ENCODE measurements around the gene KCNK1. TPM values are rescaled to one million over a fixed set of nuclear protein-coding genes. Genes with fewer than 3 reads are reported as not detected.

The KCNK1 gene
- total RNA-seq: 10 to 100 TPM; 42.3 to 54.2 TPM

DNA sequence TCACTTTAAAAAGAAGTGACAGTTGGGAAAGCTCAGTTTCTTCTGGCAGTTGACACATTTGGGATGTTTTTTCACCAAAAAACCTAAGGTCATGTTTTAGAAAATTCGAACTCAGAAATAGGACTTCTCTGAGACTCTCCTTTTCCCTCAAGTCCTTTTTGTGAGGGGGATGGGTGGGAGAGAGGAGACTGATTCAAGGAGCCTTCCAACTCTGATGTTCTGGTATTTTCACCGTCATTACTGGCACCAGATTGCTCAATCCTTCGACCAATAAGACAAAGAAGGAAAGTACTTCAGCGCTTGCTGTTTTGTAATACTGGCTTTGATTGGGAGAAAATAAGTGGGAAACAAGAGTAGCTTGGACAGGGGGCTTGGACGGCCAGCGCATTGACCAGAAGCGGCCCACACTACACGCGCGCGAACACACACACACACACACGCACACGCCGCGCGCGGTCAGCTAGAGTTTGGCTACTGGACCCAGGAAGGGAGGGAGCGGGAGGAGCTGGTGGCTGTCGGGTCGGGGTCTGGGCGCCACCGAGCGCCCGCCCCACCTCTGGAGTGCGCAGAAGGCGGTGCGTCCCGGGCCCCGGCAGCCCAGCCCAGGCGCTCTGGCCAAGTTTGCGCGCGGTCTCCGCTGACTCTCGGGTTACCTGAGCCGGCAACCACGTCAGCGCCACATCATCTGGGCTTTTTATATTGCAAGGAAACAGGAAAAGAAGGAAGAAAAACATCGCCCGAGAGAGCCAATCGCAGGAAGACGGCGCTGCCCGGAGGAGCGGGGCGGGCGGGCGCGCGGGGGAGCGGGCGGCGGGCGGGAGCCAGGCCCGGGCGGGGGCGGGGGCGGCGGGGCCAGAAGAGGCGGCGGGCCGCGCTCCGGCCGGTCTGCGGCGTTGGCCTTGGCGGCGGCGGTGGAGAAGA, at the start of gene KCNK1:
Gene KCNK1, plus strand, starts transcription at position 855 of the 921 bp plus-strand sequence. Its CDS starts 66 bp downstream, at position 921.
- no peaks in the 10 kb centered on the region for H3K9me3 ChIP-seq
- no peaks in the 10 kb centered on the region for H3K4me1 ChIP-seq
- peak within 1 kb of the TSS; percentile 72 to 74 for H3K4me3 ChIP-seq
- no peaks in the 10 kb centered on the region for H3K27me3 ChIP-seq
- H3K27ac ChIP-seq: peak within 1 kb of the TSS; percentile 90 to 92
- DNase-seq (ENCODE audit: low spot score): peak; percentile 71
- TF ChIP-seq, protein P1, sequence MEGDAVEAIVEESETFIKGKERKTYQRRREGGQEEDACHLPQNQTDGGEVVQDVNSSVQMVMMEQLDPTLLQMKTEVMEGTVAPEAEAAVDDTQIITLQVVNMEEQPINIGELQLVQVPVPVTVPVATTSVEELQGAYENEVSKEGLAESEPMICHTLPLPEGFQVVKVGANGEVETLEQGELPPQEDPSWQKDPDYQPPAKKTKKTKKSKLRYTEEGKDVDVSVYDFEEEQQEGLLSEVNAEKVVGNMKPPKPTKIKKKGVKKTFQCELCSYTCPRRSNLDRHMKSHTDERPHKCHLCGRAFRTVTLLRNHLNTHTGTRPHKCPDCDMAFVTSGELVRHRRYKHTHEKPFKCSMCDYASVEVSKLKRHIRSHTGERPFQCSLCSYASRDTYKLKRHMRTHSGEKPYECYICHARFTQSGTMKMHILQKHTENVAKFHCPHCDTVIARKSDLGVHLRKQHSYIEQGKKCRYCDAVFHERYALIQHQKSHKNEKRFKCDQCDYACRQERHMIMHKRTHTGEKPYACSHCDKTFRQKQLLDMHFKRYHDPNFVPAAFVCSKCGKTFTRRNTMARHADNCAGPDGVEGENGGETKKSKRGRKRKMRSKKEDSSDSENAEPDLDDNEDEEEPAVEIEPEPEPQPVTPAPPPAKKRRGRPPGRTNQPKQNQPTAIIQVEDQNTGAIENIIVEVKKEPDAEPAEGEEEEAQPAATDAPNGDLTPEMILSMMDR (IDR thresholded peaks at IDR 0.05): no peak
- H3K36me3 ChIP-seq: no peaks in the 10 kb centered on the region

DNA sequence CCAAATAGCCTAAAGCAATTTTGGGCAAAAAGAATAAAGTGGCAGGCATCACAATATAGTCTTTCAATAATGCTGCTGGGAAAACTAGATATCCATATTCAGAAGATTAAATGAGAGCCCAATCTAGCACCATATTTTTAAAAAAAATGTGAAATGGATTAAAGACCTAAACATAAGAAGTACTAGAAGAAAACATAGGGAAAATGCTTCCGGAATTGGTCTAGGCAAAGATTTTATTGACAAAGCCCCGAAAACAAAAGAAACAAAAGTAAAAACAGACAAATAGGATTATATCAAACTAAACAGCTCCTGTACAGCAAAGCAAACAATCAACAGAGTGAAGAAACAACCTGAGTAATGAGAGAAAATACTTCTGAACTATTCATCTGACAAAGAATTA, 48.6 kb upstream of the KCNK1 start:
- H3K27ac ChIP-seq: no peak overlapping the region
- no peak for DNase-seq (ENCODE audit: low spot score)
- peaks cover 0 to 39% of the 10 kb centered on the region in 2 donors for H3K9me3 ChIP-seq
- H3K27me3 ChIP-seq: no peaks in the 10 kb centered on the region
- no peak overlapping the region for H3K4me3 ChIP-seq
- H3K4me1 ChIP-seq: no peaks in the 10 kb centered on the region
- TF ChIP-seq, protein P1 (IDR thresholded peaks at IDR 0.05): no peak
- no peaks in the 10 kb centered on the region for H3K36me3 ChIP-seq

DNA sequence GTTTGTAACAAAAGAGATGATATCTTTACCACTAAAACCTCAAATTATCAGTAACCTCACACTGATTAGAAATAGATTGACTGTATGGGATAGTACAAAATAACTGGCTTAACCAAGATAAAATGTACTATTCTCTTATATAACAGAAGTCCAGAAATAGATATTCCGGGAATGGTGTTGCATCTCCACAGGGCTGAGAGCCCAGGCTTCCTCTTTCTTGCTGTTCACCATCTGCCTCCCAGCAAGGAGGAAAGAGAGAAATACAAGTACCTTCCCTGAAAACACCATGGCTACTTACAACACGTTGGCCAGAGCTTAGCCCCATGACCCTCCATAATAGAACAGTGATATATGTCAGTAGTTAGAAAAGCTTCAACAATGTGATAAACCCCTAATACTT, 47.0 kb upstream of the KCNK1 start:
- TF ChIP-seq, protein P1 (IDR thresholded peaks at IDR 0.05): no peak
- H3K4me3 ChIP-seq: no peak overlapping the region
- H3K4me1 ChIP-seq: no peaks in the 10 kb centered on the region
- H3K27me3 ChIP-seq: no peaks in the 10 kb centered on the region
- no peak for DNase-seq (ENCODE audit: low spot score)
- H3K9me3 ChIP-seq: peaks cover 0 to 28% of the 10 kb centered on the region in 2 donors
- H3K27ac ChIP-seq: peak overlapping the region in 1 of 2 donors; percentile 57
- H3K36me3 ChIP-seq: no peaks in the 10 kb centered on the region

DNA sequence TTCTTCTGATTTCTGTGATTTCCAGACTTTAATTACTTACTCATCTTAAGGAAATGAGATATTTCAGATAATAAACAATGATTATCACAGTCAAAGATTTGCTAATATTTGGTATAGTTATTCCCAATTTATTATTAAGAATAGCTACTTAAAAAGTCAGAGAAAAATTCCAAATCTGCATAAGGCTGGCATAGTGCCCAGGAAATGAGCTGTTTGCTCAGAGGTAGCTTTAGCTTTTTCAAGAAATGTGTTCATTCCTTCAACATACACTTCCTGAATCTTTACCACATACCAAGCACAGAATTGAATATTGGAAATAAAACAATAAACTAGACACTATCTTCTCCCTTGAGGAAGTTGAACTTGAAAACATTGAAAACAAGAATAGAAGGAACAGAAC, 44.3 kb upstream of the KCNK1 start:
- TF ChIP-seq, protein P1 (IDR thresholded peaks at IDR 0.05): no peak
- Histone ChIP-seq H3K4me1 (no peaks in the 10 kb centered on the region), H3K4me3 (no peak overlapping the region), H3K9me3 (peaks cover 0 to 13% of the 10 kb centered on the region in 2 donors), H3K27ac (no peak overlapping the region), H3K27me3 (no peaks in the 10 kb centered on the region), H3K36me3 (no peaks in the 10 kb centered on the region)
- DNase-seq (ENCODE audit: low spot score): no peak

DNA sequence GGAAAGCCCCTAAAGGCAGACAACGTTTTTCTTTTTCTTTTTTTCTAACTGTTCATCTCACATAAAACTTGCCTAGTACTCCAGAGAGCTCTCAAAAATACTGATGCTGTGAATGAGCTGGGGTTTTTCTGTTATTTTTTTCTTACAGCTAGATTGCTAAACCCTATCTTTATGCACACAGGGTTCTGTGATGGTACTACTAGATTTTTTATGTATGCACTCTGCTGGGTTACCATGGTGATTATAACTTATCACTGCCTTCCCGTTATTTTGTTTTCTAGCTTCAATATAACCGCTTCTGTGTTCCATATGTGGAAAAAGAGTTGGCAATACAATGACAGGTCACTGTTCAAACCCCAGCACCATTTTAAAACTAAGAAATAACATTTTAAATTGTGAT, 43.7 kb upstream of the KCNK1 start:
- Histone ChIP-seq H3K27ac (no peak overlapping the region), H3K4me1 (no peaks in the 10 kb centered on the region), H3K36me3 (no peaks in the 10 kb centered on the region), H3K9me3 (peaks cover 0 to 8% of the 10 kb centered on the region in 2 donors), H3K27me3 (no peaks in the 10 kb centered on the region), H3K4me3 (no peak overlapping the region)
- no peak for DNase-seq (ENCODE audit: low spot score)
- TF ChIP-seq, protein P1 (IDR thresholded peaks at IDR 0.05): no peak
